Mesothelial cell of epicardium (in vitro differentiated cells): Measurements from ENCODE around the gene RAB39A. TPM values are rescaled to one million over a fixed set of nuclear protein-coding genes. Genes with fewer than 3 reads are reported as not detected.
"Not testable (repeated sequence)": the region's sequence is repeated elsewhere in the genome, so short reads cannot be mapped to it uniquely, and the experiment has no call there.

Experiments
- DNase-seq, 2 experiments: peaks; one replicate each; pipeline ENCODE4 v3.0.0; 2021; ENCODE audit warnings: low spot score in 2 of 2; ENCODE audit not compliant: unreplicated experiment in 2 of 2
- H3K27ac Mint-ChIP-seq: 2 replicates; pipeline ENCODE4 v1.8.0; 2021; ENCODE audit warnings: mixed read lengths
- H3K27me3 Mint-ChIP-seq: 2 replicates; pipeline ENCODE4 v1.8.0; 2021; ENCODE audit warnings: low read depth, mixed read lengths
- H3K36me3 Mint-ChIP-seq: 2 replicates; pipeline ENCODE4 v1.8.0; 2021; ENCODE audit warnings: mixed read lengths
- H3K4me1 Mint-ChIP-seq: 2 replicates; pipeline ENCODE4 v1.8.0; 2021; ENCODE audit warnings: mixed read lengths
- H3K4me3 Mint-ChIP-seq: 2 replicates; pipeline ENCODE4 v1.8.0; 2021; ENCODE audit warnings: mild to moderate bottlenecking, moderate library complexity, mixed read lengths
- H3K9me3 Mint-ChIP-seq: 2 replicates; pipeline ENCODE4 v1.8.0; 2021; ENCODE audit warnings: mixed read lengths
- CTCF ChIP-seq: fragments of 200-600 bp; sonication (generic); IDR thresholded peaks from one replicate; pipeline ENCODE4 v1.5.0; 2021; ENCODE audit warnings: antibody characterized with exemption; ENCODE audit not compliant: unreplicated experiment
- total RNA-seq: library from RNA; stranded (reverse); gene quantifications from 3 replicates; pipeline ENCODE4 v1.2.1, GENCODE V29; 2021

Gene RAB39A
- total RNA-seq, 1 donor from 2014 or later, result 0.36 TPM

- H3K36me3 Mint-ChIP-seq, result no peaks in the 10 kb centered on the region
- no peaks in the 10 kb centered on the region for H3K27me3 Mint-ChIP-seq
- DNase-seq, result no peak
- H3K4me1 Mint-ChIP-seq, result peaks cover 7% of the 10 kb centered on the region
- TF ChIP-seq CTCF, result no peak
- H3K27ac Mint-ChIP-seq, result no peak overlapping the region
- no peak overlapping the region for H3K4me3 Mint-ChIP-seq
- peaks cover 4% of the 10 kb centered on the region for H3K9me3 Mint-ChIP-seq
Measured at GRCh38 chr11:107915229-107915628, 13.0 kb upstream of the RAB39A start.

- DNase-seq, result peak in 1 of 2 experiments; percentile 42
- peak; percentile 61 for TF ChIP-seq CTCF
- Mint-ChIP-seq H3K36me3 (no peaks in the 10 kb centered on the region), H3K9me3 (no peaks in the 10 kb centered on the region), H3K4me3 (no peak overlapping the region), H3K4me1 (peaks cover 7% of the 10 kb centered on the region), H3K27ac (no peak overlapping the region), H3K27me3 (no peaks in the 10 kb centered on the region)
Measured at GRCh38 chr11:107916671-107917241, 11.5 kb upstream of the RAB39A start.

- Mint-ChIP-seq H3K4me1 (no peaks in the 10 kb centered on the region), H3K27ac (no peak overlapping the region), H3K9me3 (no peaks in the 10 kb centered on the region), H3K27me3 (peaks cover 24% of the 10 kb centered on the region), H3K36me3 (no peaks in the 10 kb centered on the region), H3K4me3 (no peak overlapping the region)
- no peak for TF ChIP-seq CTCF
- DNase-seq, result no peak
Measured at GRCh38 chr11:107921997-107922396, 6.3 kb upstream of the RAB39A start.

GRCh38 chr11:107923519-107923918 is 4.7 kb upstream of the RAB39A start:
- not testable (repeated sequence) for H3K4me3 Mint-ChIP-seq, H3K36me3 Mint-ChIP-seq, H3K27ac Mint-ChIP-seq, DNase-seq, H3K9me3 Mint-ChIP-seq, H3K4me1 Mint-ChIP-seq
- peaks cover 26% of the 10 kb centered on the region for H3K27me3 Mint-ChIP-seq

- TF ChIP-seq CTCF, result no peak
- no peaks in the 10 kb centered on the region for H3K9me3 Mint-ChIP-seq
- DNase-seq, result no peak
- no peak overlapping the region for H3K4me3 Mint-ChIP-seq
- no peak overlapping the region for H3K27ac Mint-ChIP-seq
- H3K36me3 Mint-ChIP-seq, result no peaks in the 10 kb centered on the region
- peaks cover 6% of the 10 kb centered on the region for H3K4me1 Mint-ChIP-seq
- peaks cover 32% of the 10 kb centered on the region for H3K27me3 Mint-ChIP-seq
Measured at GRCh38 chr11:107924306-107924705, 3.9 kb upstream of the RAB39A start.

- TF ChIP-seq CTCF, result no peak
- no peaks in the 10 kb centered on the region for H3K36me3 Mint-ChIP-seq
- H3K4me3 Mint-ChIP-seq, result peak overlapping the region; percentile 58
- no peaks in the 10 kb centered on the region for H3K9me3 Mint-ChIP-seq
- H3K27me3 Mint-ChIP-seq, result peaks cover 44% of the 10 kb centered on the region
- no peak overlapping the region for H3K27ac Mint-ChIP-seq
- peaks cover 6% of the 10 kb centered on the region for H3K4me1 Mint-ChIP-seq
- DNase-seq, result no peak
Measured at GRCh38 chr11:107927559-107927958, 689 bp upstream of the RAB39A start.
